Activated naive CD4-positive, alpha-beta T cell treated with anti-CD3 and anti-CD28 coated beads, Interleukin-2, amount 50 U/mL, for 72 hours (primary cell): ENCODE results near the gene ZYG11B. TPM values are rescaled to one million over a fixed set of nuclear protein-coding genes. Genes with fewer than 3 reads are reported as not detected.
"Not testable (repeated sequence)": the region's sequence is repeated elsewhere in the genome, so short reads cannot be mapped to it uniquely, and the experiment has no call there.

Source experiments
- ATAC-seq, 2 donors: fragments of 150-1000 bp; cut with Tn5 transposase; 2 replicates each; pipeline ENCODE4 v1.10.0; 2021; ENCODE audit warnings: mild to moderate bottlenecking in 2 of 2, moderate library complexity in 2 of 2
- DNase-seq, 2 donors: peaks; one replicate each; pipeline ENCODE4 v3.0.0; 2021 to 2022; ENCODE audit warnings: low spot score in 2 of 2
- H3K27ac Mint-ChIP-seq, 2 donors: one replicate each; pipeline ENCODE4 v1.8.0; 2022; ENCODE audit warnings: mild to moderate bottlenecking in 2 of 2, mixed read lengths in 2 of 2
- H3K36me3 Mint-ChIP-seq, 2 donors: one replicate each; pipeline ENCODE4 v1.8.0; 2022; ENCODE audit warnings: mixed read lengths in 2 of 2
- H3K9me3 Mint-ChIP-seq, 2 donors: one replicate each; pipeline ENCODE4 v1.8.0; 2022; ENCODE audit warnings: mixed read lengths in 2 of 2
- total RNA-seq, 2 donors: library from RNA; stranded (reverse); gene quantifications; one replicate each; pipeline ENCODE4 v1.2.3, GENCODE V29; 2022

Gene ZYG11B
- total RNA-seq, 2 donors from 2014 or later, result 13.6 to 13.7 TPM

GRCh38 chr1:52855584-52855983, 129.3 kb downstream of the ZYG11B start:
- Mint-ChIP-seq H3K9me3 (no peaks in the 10 kb centered on the region), H3K36me3 (no peaks in the 10 kb centered on the region), H3K27ac (no peak overlapping the region)
- ATAC-seq, result no peak
- DNase-seq, result no peak

- DNase-seq (no peak), ATAC-seq (no peak)
- H3K9me3 Mint-ChIP-seq, result no peaks in the 10 kb centered on the region
- H3K27ac Mint-ChIP-seq, result no peak overlapping the region
- no peaks in the 10 kb centered on the region for H3K36me3 Mint-ChIP-seq
Observed at GRCh38 chr1:52856026-52856425, 129.8 kb downstream of the ZYG11B start.

GRCh38 chr1:52857443-52857842, 131.2 kb downstream of the ZYG11B start:
- Mint-ChIP-seq H3K9me3 (no peaks in the 10 kb centered on the region), H3K27ac (no peak overlapping the region), H3K36me3 (no peaks in the 10 kb centered on the region)
- ATAC-seq (no peak), DNase-seq (no peak)

DNA sequence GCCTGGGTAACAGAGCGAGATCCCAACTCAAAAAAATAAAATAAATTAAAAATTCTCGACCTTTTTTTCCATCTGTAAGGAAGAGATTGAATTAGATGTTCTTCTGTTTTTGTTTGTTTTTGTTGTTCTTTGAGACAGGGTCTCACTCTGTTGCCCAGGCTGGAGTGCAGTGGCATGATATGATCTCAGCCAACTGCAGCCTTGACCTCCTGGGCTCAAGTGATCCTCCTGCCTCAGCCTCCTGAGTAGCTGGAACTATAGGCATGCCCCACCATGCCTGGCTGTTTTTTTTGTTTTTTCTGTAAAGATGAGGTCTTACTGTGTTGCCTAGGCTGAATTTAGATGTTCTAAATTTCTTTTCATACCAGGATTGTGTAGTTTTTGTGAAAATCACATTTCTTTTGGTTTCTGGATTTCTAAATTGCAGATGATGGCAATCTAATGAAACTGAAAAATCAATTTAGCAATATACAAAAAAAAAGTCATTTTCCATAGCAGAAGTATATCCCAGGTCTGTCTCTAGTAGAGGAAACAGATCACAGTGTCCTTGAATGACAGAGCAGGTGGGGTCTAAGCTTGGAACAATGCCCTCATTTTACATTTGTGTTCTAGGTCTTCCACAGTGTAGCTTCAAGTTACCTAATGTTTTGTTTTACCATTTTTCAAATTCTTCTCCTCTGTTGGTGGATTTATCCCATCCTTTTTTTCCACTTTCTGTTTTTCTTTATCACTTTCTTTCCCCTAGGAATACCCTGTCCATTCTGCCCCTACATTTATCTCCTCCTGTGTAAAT, 136.6 kb downstream of the ZYG11B start:
- DNase-seq (no peak), ATAC-seq (no peak)
- no peak overlapping the region for H3K27ac Mint-ChIP-seq
- no peaks in the 10 kb centered on the region for H3K36me3 Mint-ChIP-seq
- H3K9me3 Mint-ChIP-seq, result no peaks in the 10 kb centered on the region

DNA sequence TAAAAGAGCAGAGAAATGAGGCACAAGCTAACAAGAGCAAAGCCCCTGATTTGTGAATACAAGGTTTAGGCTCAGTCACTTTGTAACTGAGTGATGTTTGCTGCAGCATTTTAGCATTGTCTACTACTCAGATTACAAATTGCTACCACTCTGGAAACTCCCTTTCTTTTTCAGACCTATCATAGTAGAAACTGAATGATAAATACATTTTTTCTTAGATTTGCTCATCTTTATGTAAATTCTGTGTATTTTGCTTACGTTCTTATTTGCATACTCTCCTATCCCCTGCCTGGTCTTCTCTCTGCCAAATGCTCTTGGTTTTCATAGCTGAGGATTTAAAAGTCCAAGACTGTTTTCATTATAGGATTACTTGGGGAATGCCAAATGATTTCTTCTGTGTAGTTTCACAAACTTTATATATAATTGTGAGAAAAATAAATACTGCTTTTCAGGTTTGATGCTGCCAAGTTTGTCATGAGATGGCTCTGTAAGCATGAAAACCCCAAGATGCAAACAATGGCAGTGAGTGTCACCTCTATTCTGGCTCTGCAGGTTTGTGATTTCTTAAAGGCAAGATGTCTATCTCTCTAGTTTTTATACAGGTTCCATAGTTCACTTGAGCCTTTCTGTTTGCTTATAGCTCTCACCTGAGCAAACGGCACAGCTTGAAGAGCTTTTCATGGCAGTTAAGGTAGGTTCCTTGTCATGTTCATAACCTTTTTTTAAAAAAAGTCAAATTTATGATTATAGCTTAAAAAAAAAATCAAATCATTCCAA, 141.0 kb downstream of the ZYG11B start:
- DNase-seq (no peak), ATAC-seq (peak in 1 of 2 donors; percentile 99)
- no peak overlapping the region for H3K27ac Mint-ChIP-seq
- no peaks in the 10 kb centered on the region for H3K36me3 Mint-ChIP-seq
- no peaks in the 10 kb centered on the region for H3K9me3 Mint-ChIP-seq

- not testable (repeated sequence) for ATAC-seq, H3K9me3 Mint-ChIP-seq, H3K27ac Mint-ChIP-seq, DNase-seq, H3K36me3 Mint-ChIP-seq
Observed at GRCh38 chr1:52869727-52870126, 143.5 kb downstream of the ZYG11B start.

DNA sequence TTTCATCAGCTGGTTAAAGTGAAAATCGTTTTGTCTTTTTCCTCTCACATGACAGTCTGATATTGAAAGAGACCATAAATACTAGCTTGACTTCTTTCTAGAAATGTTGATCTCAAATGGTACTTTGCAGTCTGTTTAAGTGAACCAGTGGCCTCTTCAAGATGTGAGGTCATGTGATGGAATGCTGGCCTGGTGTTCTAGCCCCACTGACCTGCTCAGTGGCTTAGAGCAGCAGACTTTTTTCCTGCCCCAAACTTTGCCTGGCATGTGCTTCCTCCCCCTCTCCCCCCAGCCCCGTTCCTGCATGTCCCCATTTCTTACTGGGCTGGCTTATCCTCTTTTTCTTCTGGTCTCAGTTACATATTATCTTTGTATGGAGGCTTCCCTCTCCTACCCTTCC, 150.6 kb downstream of the ZYG11B start:
- no peak for ATAC-seq
- H3K36me3 Mint-ChIP-seq, result no peaks in the 10 kb centered on the region
- no peaks in the 10 kb centered on the region for H3K9me3 Mint-ChIP-seq
- DNase-seq, result no peak
- H3K27ac Mint-ChIP-seq, result no peak overlapping the region

Other genes with a start within 250 kb of the ZYG11B start
- 100 to 1,000 TPM in 1 of 2 donors, 10 to 100 TPM in 1; 81.0 to 111 TPM for gene TUT4, start 173.4 kb upstream of the ZYG11B start, total RNA-seq
- gene GPX7, start 124.1 kb upstream of the ZYG11B start, total RNA-seq, result 10 to 100 TPM; 13.8 to 23.0 TPM
- gene SHISAL2A, start 93.3 kb upstream of the ZYG11B start, total RNA-seq, result 10 to 100 TPM in 1 of 2 donors, 1 to 10 TPM in 1; 9.0 to 12.6 TPM
- 10 to 100 TPM; 16.1 to 21.0 TPM for gene COA7, start 28.1 kb upstream of the ZYG11B start, total RNA-seq
- gene ZYG11A, start 116.3 kb downstream of the ZYG11B start, total RNA-seq, result under 1 TPM; 0.07 to 0.27 TPM
- gene ECHDC2, start 195.3 kb downstream of the ZYG11B start, total RNA-seq, result 10 to 100 TPM; 63.8 to 77.5 TPM
- 10 to 100 TPM; 69.9 to 78.8 TPM for gene SCP2, start 200.8 kb downstream of the ZYG11B start, total RNA-seq